GM12874 (cell line): ENCODE data around the gene PXYLP1.

ENCODE experiments used
- TF ChIP-seq, protein P1 (sequence below): IDR thresholded peaks from 2 replicates; pipeline ENCODE4 v1.5.1; 2011; ENCODE audit warnings: low read depth, mild to moderate bottlenecking, control low read depth, low read length, moderate library complexity; ENCODE audit not compliant: insufficient read depth

PXYLP1 gene

DNA sequence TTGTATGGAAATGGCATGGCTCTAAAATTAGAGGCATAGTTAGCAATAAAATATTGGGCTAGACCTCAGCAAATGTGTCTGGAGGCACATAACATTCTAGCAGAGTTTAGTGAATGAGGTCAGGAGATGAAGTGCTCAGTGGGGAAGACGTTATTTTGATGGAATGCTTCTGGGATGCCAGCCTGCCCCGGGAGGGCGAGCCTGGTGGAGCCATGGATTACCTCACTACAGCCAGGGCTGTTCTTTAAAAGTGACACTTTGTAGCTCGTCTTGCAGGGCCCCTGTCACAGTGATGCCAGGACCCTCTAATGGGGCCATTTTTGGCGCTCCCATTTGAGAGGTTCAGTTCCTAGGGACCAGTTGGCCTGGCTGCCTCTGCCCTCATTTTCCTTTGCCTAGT is 48.5 kb downstream of the PXYLP1 start:
- TF ChIP-seq, protein P1, sequence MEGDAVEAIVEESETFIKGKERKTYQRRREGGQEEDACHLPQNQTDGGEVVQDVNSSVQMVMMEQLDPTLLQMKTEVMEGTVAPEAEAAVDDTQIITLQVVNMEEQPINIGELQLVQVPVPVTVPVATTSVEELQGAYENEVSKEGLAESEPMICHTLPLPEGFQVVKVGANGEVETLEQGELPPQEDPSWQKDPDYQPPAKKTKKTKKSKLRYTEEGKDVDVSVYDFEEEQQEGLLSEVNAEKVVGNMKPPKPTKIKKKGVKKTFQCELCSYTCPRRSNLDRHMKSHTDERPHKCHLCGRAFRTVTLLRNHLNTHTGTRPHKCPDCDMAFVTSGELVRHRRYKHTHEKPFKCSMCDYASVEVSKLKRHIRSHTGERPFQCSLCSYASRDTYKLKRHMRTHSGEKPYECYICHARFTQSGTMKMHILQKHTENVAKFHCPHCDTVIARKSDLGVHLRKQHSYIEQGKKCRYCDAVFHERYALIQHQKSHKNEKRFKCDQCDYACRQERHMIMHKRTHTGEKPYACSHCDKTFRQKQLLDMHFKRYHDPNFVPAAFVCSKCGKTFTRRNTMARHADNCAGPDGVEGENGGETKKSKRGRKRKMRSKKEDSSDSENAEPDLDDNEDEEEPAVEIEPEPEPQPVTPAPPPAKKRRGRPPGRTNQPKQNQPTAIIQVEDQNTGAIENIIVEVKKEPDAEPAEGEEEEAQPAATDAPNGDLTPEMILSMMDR = no peak

DNA sequence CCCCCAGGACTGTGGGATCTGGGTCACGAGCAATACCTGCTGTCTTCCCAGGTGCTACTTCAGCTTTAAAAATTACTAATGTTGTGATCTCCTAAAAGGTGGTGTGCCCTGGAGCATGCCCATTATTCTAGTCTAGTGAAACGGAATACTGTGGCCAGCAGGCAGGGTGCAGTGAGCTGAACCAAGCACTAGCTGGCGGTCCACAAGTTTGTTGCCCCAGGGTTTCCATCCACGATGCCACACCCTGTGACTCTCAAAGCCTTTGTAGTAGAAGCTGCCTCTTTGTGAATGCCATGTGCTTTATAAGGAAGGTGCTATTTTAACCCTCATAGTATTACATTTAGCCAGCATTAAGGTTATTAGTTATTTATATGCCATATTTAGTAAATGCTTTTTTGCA is 49.1 kb downstream of the PXYLP1 start:
- TF ChIP-seq, protein P1 = no peak

- TF ChIP-seq, protein P1 = no peak
These were observed 53.9 kb downstream of the PXYLP1 start for GRCh38 chr3:141285570-141285969.

DNA sequence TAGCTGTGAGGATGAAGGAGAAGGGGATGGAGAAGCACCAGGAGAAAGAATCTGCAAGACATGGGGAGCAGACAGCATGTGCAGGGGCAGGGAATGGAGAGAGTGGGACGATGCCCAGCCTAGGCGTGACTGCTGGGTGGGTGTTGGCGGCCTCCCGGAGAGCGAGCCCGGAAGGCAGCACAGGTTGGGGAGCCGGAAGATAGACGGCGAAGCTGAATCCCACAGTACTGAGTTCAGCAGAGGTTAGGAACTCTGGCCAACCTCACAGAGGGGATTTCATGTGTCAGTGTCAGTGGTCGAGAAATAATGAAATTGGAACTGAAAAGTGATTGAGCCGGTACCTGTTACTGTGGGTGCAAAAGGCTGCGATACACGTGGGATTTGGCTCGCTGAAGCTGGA is 55.2 kb downstream of the PXYLP1 start:
- TF ChIP-seq, protein P1 = no peak

DNA sequence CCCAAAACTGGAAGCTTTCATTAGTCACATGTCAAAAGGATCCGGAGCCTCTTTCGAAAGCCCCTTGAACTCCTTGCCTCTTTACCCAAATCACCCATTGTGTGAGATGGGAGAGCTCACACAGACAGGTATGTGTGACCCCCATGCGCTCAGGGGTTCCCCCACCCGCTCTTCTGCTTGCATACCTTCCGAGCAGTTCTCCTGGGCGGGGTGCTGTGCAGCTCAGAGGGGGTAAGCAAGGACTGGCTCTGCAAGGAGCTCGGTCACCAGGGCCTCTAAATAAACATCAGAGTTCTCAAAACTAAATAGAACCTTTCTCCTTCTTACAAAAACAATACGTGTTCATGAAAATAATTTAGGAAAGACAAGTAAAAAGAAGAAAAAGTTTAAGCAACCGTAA is 55.7 kb downstream of the PXYLP1 start:
- TF ChIP-seq, protein P1 = no peak

GRCh38 chr3:141288336-141288990 is 56.8 kb downstream of the PXYLP1 start:
- TF ChIP-seq, protein P1 = no peak

GRCh38 chr3:141289228-141289772 is 57.7 kb downstream of the PXYLP1 start:
- TF ChIP-seq, protein P1 = no peak
